Activated T-cell treated with anti-CD3 and anti-CD28 coated beads for 4 hours (primary cell): Measurements from ENCODE around the gene IFT27.

Experiments used
- DNase-seq: peaks from one replicate; pipeline ENCODE4 v3.0.0-alpha.2; 2020

The IFT27 gene

DNA sequence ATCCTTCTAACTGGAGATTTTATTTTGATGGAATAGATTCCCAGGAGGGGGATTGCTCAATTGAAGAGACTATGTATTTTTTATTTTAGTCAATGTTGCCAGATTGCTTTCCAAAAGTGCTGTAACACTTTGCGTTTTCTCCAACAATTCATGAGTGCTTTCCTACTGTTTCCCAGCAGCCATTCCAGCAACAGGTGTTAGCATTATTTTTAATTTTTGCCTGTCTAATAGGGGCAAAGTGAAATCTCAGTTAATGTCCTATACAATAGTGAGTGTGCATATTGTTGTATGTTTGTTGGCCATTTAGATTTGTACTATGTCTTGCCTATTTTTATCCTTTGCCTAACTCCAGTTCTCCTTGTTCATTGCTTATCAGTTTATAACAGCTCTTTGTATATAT, 60.3 kb downstream of the IFT27 start:
- DNase-seq, result no peak

DNA sequence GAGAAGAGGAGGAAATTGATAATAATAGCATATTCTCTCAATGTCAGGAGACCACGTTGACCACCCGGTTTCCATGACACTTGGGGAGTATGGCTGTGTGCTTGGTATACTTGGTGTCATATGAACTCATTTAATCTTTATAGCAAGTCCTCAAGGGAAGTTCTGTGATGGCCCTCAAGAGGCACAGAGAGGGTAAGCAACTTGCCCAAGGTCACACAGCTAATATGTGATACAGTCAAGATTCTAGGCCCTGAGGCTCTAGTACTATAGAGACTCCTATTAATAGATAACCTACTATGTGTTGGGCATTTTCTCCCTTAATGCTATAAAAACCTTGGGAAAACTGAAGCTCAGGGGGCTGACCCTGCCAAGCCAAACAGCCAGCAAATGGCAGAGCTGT, 61.8 kb downstream of the IFT27 start:
- DNase-seq, result no peak

DNA sequence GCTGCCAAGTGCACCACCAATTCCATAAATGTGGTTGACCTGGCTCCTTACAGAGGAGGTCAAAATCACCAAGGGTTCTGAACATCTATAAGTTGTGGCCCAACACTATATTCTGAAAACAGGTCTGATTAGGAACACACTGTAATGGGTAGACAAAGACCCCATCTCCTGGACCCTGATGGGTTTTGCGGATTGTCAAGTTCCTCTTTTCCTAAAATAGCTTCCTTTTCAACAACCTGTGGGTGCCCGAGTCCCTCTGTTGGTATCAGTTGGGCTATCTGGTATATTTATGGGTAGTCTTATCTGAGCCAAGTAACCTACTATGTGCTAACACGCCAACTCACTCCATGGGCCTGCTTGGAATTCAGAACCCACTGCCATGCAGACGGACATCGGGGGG, 62.5 kb downstream of the IFT27 start:
- DNase-seq, result no peak
